KG1 (cell line): ENCODE data around the gene APOH.
A peak's percentile ranks its signal among the peaks of the same experiment; 100 is the strongest.

ENCODE experiments used
- DNase-seq: peaks from one replicate; lab custom pipeline; 2025; lab: John Stamatoyannopoulos, UW

The APOH gene

DNA sequence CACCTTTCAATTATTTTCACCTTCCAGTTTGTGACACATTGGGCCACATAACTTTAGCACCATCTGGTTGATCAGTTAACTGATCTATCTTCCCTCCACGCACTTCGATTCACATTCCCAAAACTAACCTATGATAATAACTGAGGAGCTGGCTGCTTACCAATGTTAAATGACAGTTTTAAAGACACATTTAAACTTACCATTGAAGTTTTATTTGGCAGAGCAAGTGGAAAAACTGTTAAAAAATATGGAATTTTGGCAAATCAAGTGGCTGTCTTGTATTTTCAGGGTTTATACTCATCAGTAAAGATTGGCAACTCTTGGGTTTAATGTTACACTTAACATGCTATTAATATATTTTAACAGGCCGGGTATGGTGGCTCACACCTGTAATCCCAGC is 5.4 kb upstream of the APOH start:
- no peak for DNase-seq

DNA sequence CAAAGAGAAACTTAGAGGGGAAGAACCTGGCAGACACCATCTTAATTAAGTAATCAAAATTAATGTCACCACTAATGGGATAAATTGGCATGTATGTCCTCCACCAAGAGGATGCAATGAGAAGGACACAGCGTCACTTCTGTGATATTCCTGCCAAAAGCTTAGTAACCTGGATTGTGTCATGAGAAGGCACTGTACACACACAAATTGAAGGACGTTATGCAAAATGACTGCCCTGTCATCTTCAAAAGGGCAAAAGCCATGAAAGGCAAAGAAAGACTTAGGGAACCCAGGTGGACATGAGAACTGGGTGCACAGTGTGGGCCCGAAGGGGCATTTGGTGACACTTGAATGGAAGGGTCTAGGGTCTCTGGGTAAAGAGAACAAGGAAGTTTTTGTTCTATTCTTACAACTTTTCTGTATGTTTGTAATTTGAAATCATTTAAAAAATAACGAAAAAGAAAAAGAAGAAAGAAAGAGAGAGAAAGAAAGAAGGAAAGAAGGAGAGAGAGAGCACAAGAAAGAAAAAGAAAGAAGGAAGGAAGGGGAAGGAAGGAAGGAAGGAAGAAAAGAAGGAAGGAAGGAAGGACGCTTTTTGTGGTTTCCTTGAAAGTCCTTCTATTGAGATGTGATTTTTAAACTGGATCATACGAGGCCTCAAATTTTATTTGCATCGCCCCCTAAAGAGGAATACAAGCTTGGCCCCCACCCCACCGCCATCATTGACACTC is 4.0 kb upstream of the APOH start:
- DNase-seq: no peak

DNA sequence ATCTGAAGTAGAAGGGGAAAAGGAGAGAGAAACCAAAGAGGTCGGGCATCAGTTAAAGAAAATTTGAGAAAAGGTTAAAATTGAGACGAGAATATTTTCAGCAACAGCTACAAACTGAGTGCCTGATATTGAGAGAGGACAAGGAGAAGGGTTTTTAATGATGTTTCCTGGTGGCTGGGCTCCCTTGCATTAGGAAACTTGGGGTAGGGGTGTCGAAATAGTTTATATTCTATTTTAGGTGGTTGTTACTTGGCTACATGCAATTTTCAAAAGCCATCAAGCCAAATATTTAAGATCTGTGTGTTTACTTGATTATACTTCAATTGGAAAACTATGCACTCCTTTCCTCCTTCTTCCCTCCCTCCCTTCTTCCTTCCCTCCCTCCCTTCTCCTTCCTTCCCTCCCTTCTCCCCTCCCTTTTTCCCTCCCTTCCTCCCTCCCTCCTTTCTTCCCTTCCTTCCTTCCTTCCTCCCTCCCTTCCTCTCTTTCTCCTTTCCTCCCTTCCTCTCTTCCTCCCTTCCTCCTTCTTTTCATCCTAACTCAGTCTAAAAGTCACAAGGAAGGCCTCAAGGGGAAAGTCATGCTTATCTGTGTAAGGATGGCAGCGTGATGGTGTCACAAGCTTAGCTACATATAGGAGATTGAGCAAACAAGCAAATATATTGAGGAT is 1.8 kb upstream of the APOH start:
- DNase-seq: no peak

DNA sequence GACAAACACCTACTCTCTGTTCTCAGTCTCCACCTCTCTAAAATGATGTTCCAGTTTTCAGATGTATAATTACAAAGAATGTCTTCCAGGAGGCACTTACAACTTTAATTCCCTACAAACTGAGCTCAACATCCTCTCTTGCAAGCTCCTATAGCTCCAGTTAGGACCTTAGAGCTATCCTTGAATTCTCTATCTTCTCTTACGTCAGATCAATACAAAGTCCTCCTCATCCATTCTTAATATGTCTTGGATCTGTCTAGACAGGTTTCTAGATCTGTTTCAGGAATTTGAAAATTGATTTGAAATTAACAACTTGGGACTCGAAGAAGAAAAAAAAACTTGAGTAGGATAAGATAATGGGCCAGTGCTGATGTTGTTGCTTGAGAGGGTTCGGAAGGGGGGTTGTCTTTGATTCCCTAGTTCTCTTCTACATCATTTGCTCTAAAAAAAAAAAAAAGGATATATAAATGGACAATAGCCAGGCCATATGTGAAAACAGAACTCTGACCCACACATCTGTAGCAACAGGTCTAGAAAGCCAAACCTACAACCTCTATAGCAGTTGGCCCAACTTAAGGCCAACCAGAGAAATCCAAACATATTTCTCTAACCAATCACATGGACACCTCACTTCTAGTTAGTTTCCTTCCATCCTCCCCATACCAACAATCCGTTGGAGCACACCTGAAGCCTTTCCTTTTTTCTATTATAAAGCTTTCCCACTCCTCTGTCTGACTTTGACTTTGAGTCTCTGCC is 746 bp upstream of the APOH start:
- no peak for DNase-seq

DNA sequence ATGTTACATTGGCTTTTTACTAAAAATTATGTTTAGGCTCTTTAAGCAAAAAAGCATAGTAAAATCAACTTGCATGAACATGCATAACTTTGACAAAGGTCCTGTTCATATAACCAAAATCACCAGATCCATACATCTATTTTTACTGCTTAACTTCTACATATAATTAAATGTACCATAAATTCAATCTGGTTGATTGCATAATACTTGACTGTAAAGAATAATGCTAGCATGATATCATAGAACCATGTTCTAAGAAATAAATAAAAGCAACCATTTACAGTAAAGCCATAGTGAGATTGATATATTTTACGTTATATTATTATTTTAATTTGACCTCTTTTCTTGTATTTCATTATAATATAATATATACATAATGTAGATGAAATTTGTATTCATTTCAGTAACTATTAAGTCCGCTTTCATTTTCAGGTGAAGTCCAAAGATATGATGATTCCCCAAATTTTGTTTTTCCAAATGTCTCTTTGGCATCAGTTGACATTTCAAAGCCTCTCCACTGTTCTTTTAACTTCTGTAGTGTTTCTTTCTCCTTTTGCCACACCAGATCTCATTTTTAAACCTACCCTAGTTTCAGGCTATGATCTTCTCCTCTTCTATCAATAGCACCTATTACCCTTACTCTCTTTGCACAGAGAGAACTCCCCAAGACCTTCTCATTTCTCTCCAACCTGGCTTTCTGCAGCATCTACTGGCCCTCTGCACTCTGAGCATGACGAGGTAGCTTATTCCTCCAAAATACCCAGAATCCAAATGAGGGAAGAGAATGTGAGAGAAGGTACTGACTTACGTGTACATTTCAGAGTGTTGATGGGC is 1.8 kb downstream of the APOH start:
- DNase-seq: no peak

DNA sequence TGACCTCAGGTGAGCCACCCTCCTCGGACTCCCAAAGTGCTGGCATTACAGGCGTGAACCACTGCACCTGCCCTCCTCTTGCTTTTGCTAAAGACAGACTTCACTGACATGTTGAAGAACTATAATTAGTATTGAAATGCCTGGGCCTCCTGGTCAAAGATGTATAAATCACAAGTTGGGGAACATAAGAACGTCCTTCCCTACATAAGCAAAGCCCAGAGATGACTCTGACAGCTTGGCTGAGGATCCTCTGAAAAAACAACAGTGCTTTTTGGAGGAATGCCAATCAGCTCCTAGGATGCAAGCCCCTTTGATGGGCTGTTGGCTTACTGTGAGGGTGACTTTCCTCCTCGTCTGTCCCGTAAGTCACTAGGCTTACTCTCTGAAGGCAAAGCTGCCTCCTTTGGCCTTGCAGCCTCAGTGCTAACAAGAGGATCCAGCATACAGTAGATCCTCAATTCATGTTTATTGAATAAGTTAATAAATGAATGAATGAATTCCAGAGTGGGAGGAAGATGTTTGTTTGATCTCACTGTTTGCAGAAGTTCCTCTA is 6.3 kb downstream of the APOH start:
- no peak for DNase-seq

DNA sequence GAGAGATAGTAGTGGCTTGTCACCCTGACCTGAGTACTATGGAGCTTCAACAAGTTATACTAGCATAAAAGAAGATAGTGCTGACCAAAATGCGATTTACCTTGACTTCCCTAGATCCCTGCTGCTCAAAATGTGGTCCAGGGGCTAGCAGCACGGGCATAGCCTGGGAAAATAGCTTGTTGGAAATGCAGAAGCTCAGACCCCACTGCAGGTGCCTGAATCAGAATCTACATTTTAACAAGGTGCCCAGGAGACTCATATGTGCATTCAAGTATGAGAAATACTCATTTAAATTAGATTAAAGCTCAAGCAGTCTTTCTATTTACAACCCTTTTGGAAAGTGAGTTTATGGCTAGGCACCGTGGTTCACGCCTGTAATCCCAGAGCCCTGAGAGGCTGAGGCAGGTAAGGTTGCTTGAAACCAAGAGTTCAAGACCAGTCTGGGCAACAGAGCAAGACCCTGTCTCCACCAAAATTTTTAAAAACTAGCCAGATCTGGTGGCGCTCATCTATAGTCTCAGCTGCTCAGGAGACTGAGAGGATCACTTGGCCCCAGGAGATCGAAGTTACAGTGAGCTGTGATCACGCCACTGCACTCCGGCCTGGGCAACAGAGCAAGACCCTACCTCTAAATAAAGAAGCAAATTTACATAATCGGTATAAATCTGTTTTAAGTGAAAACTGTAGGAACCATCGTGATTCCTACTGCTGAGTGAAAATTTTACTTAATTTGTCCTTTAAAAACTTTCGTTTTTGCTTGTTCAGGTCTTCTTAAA is 7.3 kb downstream of the APOH start:
- DNase-seq: no peak

DNA sequence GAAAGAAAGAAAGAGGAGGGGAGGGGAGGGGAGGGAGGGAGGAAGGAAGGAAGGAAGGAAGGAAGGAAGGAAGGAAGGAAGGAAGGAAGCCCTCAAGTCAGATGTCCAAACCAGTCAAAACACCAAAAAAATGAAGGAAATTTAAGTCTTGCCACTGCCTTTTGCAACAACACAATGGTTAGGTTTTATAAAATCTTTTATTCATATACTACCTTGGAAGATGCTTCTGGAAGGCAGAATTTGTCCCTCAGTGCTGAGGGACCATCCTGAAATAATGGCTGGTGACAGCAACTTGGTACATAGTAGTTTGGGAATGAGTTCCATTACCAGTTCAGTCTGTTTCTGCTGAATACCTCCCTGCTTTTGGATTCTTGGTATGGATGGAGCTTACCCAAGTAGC is 7.9 kb downstream of the APOH start:
- DNase-seq: no peak

DNA sequence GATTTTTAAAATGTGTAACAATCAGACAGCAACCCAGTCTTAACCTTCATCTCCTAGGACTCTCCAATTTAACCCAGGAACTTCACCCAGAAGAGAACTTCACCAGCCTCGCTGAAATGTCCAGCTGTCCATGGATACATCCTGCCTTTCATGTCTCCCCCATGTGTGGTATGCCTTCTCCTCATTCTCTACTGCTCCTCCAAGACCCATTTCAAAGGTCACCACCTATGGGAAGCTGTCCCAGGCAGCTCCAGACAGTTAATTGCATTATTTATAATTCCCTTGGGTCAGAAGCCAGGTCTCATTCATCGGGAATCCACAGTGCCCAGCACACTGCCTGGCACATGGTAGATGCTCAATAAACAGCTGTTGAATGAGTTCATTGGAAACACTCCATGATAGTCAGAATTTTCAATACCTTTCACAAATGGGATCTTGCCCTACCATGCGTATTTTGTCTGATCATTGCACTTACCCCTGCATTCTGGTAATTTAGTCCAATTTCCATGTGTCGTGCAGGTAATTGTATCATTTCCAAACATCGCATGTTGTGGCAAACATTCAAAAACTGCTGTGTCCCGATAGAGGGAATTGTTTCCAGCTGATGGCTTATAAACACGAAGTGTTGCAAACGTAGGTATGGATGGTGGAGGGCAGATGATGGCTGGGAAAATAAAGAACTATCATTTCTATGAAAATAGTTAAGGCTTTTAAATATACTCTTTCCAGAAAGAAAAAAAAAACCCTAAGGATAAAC is 9.0 kb downstream of the APOH start:
- no peak for DNase-seq

DNA sequence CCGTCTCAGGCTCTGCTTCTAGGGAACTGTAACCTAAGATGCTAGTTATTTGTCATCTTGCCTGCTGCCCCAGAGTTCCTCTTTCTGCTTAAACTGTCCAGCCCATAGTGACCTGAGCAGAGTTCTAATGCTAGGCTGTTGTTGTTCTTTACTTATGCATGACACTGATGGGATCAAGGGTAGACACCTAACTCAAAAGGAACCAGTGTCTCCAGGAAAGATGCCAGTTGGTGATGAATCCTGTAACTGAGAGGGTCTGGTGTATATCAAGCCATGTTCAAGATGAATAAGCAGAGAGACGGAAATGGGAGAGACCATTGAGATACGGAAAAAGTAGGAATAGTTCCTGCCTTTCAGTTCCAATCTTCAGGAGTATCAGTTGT is 13.7 kb downstream of the APOH start:
- DNase-seq: no peak

DNA sequence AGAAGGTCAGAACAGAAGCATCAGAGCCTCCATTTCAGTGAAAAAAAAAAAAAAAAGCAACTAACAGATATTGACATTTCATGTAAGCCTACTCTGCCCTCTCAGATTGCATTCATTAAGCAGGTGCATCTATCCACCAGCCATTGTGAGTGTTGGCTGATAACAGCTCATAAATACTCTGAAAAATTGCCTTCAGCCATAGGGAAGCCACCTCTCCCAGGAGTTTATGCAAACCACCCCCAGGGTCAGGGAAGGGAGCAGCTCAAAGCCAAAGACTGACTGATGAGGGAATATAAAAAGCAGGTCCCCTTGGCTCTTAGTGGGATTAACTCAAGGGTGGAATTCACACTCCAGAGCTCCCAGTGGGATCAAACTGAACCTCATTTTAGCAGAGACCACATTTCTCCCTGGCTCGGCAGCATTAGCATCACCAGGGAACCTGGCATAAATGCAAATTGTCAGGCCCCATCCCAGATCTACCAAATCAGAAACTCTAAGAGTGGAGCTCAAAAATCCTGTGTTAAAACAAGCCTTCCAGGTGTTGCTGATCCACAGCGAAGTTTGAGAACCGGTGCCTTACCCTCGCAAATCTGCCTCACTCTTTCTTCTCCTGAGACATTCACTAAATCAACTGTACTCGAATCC is 14.2 kb downstream of the APOH start:
- DNase-seq: no peak

DNA sequence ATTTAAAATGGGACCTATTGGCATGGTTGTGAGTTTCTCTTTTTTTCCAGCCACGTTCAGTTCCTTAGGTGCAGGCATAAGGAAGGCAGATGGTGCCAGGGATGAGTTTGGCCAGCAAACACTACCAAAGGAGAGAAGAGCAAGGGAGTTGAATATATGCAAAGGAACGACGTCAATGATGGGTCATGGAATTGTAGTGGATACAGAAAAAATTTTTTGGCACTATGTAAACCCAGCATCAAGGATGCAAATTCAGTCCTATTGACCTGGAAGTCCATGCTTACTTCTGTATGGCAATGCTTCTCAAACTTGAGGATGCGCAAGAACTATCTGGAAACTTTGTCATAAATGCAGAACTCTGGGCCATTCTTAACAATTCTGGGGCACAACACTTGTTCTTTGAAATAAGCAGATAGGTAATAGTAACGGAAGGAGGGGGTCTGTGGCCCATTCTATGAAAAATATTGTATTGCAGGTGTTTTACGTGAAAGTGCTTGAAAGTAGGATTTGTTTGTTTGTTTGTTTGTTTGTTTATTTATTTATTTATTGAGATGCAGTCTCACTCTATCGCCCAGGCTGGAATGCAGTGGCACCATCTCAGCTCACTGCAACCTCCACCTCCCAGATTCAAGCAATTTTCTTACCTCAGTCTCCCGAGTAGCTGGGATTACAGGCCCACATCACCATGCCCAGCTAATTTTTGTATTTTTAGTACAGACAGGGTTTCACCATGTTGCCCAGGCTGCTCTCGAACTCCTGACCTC is 18.0 kb downstream of the APOH start:
- no peak for DNase-seq

DNA sequence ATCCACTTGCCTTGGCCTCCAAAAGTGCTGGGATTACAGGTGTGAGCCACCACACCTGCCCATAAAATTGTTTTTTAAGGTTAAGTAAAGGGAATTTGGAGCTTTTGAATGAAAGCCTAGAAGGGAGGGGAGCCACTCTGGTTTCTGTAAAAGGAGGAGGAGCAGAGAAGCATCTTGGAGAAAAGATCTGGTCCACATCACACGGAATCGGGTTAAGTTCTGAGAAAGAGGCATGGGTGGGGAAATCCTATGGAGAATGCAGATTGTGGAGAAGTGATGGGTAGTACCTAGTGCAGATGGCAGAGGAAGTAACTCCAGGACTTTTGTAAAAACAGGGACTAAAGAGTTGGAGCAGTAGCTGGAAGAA is 19.0 kb downstream of the APOH start:
- DNase-seq: no peak

DNA sequence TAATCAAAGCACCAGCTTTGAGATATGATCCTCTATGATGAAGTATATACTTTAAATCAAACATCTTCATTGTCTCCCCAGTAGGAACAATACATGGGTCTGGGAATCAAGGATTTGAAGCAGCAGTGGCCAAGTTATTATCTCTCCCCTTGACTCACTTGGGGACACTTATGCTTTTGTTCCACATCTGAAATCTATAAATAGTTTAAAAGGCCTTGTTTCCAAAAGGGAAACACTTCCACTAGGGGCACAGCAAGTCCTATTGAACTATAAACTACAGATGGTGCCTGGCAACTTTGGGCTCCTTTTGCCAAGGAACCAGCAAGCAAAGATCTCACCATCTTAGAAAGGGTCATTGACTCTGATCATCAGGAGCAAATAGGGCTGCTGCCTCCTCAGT is 21.3 kb downstream of the APOH start:
- no peak for DNase-seq

DNA sequence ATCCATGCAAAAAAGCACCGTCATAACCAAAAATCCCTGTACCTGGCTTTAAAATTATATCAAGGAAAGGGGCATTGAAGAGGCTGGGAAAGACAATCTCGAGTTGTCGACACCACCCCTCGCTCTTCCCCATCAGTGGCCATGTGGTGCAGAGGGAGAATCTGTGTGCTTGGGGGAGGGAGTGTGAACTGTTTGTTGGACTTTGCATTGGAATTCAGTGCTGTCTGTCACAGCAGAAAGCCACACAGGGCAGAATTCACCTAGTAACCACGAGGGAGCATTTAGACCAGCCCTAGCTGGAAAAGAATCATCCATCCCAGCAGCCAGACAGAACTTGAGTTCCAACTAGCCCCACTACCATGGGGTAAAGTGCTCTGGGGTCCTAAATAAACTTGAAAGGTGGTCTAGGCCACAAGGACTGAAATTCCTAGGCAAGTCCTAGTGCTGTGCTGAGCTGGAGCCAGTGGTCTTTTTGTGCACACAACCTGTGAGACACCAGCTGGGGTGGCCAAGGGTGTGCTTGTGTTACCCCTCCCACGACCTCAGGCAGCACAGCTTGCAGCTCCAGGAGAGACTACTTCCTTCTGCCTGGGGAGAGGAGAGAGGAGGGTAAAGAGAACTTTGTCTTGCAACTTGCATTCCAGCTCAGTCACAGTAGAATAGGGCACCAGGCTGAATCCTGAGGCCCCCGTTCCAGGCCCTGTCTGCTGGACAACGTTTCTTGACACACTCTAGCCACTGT is 25.8 kb downstream of the APOH start:
- no peak for DNase-seq

DNA sequence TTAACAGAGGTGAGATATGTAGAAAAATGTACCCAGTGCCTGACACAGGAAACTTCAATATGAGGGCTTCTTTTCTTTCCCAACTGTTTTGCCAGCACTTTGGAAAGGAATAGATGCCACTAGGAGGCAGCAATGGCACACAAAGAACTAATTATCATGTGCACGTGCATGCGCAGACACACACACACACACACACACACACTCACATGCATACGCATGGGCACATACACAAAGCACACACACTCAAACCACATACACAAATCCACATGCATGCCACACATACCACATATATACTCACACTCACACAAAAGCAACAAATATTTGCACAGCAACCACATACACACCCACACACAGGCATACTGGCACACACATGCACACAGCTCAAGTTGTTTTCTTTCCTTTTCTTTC is 28.5 kb downstream of the APOH start:
- DNase-seq: peak; percentile 10

DNA sequence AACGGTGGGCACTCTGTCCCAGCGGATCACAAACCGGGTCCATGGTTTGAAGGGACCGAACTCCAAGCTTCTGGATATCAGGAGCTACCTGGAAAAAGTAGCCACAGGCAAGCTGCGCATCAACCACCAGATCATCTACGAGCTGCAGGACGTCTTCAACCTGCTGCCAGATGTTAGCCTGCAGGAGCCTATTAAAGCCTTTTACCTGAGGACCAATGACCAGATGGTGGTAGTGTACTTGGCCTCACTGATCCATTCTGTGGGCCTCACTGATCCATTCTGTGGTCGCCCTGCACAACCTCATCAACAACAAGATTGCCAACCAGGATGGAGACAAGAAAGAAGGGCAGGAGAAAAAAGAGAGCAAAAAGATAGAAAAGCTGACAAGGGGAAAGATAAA is 31.0 kb downstream of the APOH start:
- DNase-seq: no peak

DNA sequence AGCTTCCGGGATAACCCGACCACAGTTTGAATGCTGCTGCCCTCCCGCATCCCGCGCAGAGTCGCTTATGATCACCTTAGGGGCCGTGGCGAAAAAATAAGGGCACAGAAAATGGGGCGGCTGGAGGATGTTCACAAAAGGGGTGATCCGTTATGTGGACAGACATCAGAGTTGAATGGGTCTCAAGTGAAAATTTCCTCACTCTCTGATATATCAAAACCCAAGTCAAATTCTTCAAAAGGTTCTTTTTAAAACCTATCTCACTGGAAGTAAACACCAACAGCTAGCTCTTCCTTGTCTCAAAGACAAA is 36.9 kb downstream of the APOH start:
- DNase-seq: no peak
